Measurements from ENCODE around the gene FAM83G.

GRCh38 chr17:19001907-19002590 is 2.5 kb downstream of the FAM83G start:
- TF ChIP-seq, protein P1, sequence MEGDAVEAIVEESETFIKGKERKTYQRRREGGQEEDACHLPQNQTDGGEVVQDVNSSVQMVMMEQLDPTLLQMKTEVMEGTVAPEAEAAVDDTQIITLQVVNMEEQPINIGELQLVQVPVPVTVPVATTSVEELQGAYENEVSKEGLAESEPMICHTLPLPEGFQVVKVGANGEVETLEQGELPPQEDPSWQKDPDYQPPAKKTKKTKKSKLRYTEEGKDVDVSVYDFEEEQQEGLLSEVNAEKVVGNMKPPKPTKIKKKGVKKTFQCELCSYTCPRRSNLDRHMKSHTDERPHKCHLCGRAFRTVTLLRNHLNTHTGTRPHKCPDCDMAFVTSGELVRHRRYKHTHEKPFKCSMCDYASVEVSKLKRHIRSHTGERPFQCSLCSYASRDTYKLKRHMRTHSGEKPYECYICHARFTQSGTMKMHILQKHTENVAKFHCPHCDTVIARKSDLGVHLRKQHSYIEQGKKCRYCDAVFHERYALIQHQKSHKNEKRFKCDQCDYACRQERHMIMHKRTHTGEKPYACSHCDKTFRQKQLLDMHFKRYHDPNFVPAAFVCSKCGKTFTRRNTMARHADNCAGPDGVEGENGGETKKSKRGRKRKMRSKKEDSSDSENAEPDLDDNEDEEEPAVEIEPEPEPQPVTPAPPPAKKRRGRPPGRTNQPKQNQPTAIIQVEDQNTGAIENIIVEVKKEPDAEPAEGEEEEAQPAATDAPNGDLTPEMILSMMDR (IDR thresholded peaks at IDR 0.05): no peak
- TF ChIP-seq POLR2A (IDR thresholded peaks at IDR 0.05): no peak
